ENCODE results near the gene DHRS12.

Gene DHRS12

DNA sequence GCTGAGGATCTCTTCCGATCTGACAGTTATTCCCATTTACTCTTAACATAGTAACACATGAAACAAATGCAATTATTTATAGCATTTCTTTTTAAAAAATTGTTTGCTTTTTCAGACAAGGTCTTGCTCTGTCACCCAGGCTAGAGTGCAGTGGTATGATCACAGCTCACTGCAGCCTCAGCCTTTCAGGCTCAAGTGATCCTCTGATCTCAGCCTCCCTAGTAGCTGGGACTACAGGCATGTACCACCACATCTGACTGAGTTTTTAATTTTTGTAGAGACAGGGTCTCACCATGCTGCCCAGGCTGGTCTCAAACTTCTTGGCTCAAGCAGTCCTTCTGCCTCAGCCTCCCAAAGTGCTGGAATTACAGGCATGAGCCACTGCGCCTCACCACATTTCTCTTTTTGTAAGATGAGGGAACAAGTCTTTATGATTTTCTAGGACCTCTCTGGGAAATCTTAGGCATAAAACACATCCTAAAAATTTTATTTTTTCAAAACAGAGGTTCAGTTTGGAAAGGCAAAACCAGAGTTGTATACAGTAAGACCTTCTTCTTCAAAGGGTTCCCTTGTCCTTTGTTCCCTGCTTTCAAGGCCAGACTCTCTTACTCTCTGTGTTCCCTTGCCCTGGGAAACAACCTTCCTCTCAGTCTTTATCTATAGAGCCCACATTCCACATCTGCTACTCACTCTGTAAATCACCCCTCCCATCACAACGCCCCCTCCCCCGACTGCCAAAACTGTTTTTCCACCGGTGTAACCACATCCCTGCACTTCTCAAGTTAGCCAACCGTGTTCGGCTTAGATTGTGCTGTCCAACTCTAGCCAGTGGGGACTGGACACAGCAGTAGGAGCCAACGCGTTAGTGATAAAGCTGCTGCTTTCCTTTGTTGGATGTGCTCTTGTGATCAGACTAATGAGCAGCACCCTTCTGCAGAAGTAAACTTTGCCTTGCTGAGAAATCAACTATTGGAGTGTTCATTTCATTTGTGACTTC, 56.2 kb downstream of the DHRS12 start:
- no peak for DNase-seq

DNA sequence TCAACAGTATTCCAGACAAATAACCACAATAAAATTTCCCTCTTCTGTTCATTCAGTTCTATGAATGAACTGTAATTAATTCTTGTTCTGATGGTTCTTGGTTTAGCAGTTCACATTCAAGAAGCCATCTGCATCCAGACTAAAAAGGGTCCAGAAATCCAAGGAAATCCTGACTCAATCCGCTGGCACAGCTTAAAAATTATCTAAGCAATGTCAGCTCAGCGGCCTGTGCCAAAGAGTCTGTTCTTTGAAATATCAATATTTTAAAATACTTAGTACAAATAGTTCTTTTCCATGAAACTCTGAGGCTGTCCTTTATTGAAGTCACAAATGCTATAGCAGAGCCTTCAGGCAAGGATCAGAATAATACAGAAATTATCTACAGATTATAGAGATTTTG, 57.2 kb downstream of the DHRS12 start:
- DNase-seq, result no peak

DNA sequence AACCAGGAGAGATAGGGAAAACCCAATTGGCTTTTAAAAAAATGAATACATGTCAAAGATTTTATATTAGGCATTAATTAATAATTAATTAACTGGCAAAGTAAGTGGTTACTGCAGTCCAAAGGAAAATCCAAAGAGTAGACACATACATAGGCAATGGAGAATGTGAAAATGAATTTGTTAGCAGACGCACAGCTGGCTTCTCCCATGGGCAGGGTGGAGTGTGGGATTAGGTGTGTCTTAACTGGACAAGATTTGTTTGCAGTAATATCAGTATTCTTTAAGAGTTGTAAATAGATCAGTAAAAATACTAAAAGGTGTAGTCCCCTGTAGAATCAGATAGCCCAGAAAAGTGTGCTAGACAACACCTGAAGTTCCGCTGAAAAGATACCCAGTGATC, 58.7 kb downstream of the DHRS12 start:
- no peak for DNase-seq

DNA sequence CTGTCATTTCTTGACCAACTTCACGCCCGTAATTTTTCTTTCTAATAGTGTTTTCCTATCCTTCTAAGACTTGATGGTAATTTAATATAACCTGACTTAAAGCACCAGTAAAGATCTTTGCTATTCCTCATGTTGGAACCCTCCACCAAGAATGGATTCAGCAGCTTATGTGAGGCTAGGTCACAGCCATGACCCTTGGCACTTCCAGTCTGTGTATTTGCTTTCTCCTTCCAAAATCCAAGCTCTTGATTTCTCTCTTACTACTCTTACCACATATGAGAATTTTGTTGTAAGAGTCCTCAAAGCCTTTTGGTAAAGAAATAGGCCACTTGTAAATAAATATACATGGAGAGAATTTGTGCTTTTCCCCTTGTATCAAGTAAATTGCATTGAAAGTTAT, 61.4 kb downstream of the DHRS12 start:
- no peak for DNase-seq

DNA sequence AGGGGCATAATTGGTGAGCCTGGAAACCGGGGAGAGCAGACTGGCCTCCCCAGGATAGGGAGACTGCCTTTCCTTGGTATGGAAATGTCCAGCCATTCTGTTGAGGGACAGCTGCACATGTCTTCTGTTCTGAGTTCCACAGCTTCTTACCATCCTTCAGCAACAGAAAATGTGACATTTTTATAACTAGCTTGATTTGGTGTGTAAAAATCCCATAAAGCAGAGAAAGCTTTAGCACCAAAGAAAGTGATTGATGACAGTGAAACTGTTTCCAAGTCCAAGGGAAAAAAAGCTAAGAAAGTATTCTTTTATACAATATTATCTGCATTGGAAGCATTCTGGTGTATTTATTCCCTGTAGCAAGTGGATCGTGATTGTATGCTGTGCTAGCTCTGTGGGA, 61.9 kb downstream of the DHRS12 start:
- DNase-seq, result no peak

DNA sequence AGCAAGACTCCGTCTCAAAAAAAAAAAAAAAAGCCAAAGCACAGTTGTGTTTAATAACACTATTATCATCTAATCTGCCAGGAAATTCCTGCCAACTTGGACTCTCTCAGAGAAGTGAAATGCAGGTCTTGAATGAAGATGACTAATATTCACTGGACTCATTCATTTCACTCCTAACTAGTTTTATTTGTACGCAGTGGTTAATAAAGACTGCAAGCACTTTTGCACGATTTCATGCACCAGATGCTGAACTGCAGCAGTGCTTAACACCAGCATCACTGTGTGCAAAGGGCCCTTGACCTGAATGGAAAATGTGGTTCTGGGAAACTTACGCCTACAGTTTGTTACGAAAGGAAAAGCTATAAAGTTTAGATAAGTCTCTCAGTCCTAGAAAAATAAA, 63.3 kb downstream of the DHRS12 start:
- no peak for DNase-seq

DNA sequence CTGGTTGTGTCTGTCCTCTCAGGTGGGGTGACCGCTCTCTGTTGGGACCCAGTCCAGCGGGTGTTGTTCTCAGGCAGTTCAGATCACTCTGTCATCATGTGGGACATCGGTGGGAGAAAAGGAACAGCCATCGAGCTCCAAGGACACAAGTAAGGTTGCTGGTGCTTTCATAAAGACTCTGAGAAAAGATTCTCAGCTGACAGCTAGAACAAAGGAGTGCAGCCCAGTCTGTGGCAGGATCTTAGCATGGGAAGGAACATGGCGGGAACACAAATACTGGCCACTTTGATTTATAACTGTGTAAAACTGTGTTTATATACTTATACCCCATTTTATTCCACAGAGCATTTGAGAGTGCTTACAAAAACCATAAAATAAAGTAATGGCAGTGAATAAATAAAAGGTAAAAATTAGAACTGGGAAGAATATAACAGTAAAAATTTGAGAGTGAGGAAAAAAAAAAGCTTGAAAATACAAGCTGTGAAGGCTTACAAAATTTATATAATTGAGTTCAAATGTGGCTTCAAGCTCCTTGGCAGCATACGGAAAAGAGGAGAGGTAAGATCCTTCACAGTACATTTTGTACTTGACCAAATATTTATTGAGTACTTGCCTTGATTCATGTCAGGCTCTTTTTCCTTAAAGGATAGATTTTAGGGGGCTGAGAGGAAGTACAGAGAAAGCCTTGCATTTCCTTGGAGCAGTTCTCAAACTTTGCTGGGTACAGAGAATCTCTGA, 64.8 kb downstream of the DHRS12 start:
- DNase-seq, result no peak

DNA sequence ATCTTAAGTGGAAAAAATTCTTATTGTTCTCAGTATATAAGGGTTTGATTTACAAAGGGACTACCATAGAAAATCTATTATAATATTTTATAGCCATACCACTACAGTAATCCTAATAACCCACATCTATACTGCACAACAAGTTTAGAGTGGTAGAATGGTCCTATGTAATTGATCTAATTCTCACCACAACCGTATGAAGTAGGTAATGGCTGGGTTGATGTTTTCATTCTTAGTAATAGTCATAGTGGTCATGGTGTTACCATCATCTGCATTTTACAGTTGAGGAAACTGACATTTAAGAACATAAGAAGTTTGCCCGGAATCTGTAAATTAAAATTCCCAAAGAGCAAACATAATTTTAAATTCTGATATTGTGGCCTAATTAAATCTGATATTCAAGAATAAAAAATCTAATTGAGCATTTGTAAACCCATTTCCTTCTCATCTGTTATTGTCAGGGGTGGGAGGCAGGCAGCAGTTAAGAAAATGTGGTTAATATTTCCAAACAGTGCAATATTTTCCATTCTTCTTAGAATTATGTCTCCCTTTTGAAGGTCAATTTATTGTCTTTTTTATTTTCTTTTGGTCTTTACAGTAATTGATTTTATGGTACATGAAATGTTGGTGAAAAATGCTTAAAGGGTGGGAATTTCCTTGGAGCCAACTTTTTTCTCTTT, 65.6 kb downstream of the DHRS12 start:
- no peak for DNase-seq

DNA sequence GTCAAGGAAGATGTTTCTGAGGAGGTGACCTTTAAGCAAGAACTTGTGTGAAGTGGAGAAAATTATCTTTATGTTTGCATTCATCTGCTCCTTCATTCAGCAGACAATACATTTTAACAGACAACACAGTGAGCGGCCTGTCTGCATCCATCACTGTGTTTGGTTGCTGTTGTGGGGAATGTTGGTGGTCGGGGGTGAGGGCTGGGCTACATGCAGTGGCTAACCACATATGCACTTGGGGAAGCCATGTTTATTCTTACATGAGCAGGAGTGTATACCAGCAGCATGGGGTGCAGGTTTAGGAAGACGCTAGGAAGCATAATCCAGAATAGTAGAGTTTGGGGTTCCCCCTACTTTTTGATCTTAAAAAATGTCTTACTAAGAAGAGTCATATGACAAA, 66.4 kb downstream of the DHRS12 start:
- no peak for DNase-seq

DNA sequence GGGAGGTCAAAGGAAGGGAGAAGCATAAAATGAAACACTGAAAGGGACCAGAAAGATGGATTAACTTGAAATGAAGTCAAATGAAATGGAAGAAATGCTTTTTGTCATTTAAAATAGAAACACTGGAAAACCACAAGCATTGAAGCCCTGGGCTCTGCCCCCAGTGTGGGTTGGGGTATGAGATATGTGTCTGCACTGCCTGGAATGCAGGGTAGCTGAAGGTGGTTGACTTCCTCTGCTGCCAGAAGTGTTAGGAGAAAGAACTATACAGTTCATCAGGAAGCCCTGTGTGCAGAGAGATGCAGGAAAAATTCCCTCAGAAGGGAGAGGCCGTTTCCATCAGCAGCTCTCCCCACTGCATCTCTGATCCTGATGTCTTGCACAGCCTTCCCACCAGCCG, 69.2 kb downstream of the DHRS12 start:
- DNase-seq, result no peak

DNA sequence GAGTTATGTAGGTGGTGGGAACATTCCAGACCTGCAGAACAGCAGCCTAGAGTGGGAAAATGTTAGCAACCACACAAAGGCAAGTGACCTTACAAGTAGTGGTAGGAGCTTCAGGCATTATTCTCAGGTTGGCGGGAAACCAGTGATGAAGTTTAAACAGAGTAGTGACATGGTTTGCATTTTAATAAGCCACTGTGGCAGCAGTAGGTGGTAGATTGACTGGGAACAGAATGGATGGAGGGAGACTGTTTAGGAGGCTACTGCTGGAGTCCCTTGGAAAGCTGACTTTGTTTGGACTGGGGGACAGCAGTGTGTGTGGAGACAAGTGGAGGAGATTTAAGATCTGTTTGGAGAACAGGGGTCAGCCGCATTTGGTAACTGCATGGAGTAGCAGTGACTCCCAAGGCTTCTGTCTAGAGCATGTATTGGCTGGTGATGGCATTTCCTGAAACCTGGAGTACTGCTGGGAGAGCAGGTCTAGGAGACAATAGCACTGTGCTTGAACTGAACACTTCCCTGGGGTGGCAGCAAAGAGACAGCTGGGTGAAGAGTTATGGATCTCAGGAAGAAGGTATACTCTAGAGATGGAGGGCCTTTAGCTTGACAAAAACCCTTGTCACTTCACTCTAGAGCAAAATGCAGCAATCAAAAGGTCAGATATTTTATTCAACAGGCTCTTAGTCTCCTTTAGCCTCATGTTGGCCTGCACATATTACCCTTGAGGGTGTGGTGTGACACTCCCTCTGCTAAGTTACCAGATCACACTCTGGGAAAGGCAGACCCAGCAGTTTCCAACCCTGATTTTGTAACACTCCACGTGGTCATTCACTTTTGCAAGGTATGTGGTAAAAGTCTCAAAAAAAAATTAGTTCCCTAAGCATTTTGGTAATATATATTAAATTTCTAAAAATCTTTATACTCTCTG, 70.3 kb downstream of the DHRS12 start:
- no peak for DNase-seq

DNA sequence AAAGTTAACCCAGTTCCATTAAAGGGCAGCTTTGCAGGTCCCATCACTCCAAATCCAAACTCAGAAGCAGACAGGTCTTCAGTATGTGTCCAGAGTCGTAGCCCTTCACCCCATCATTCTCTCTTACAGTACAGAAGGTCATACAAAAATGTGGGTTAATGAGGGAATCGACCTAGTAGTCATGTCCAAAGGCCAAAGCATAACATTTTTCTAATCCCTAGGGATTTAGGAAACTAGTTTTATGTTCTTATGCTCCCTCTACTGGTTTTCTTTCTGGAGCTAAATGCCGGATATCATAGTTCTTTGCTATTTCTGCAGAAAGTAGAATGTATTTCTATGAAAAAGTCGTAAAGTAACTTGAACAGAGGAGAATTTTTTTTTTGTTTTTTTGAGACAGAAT, 72.2 kb downstream of the DHRS12 start:
- no peak for DNase-seq

DNA sequence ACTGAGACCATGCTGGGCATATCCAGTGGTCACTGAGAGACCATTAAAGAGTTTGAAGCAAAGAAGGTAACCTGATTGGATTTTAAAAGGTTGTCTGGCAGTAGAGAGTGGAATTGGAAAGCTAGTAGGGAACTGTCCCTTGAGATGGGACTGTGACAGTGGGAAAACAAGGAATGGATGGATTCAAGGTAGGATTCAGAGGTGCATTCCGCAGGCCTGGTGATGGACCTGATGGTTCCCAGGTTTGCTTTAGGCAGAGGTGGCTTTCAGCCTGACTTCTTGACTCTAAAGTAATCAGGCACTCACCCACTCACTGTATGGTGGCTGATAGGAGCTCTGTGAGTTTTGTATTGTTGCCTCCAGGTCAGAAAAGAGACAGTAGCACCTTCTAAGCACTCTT, 73.0 kb downstream of the DHRS12 start:
- no peak for DNase-seq

DNA sequence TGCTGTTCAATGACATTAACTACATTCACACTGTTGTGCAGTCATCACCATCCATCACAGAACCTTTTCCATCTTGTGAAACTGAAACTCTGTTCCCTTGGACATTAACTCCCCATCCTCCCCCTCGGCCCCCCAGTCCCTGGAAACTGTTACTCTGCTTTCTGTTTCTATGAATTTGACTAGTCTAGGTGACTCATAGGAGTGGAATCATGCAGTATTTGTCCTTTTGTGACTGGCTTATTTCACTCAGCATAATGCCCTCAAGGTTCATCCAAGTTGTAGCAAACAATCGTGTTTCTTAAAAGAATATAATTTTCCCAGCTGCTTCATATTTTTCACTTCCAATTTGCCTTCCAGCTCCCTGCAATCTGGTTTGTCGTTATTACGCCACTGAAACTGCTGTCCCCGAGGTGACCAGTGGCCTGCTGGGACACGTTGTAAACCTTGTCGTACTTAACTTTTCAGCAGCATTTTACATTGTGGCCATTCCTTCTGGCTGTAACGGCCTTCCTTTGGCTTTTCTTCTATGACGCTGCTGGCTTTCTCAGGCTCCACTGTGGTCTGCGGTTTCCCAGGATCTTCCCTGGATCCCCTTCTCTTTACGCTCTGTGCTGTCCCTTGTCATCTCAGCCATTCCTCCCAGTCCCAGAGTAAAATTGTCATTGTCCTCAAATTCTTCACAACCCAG, 74.0 kb downstream of the DHRS12 start:
- no peak for DNase-seq

DNA sequence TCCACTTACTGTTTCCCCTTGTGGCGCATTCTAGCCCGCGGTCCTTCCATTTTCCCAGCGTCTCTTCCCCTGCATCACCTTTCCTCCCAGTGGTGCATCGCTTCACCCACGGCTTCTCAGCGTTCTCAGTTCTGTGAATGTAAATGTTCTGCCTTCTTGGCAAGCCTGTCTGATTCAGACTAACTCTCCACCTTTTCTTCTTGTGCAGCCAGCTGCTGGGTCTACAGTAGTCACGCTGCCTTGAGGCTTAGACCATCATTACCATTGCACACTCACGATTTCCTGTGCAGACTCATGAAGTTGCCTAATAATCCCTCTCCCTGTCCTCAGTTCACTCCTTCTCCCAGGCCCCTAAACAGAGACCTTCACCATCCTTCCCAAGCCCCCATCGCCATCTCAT, 75.0 kb downstream of the DHRS12 start:
- DNase-seq, result no peak

DNA sequence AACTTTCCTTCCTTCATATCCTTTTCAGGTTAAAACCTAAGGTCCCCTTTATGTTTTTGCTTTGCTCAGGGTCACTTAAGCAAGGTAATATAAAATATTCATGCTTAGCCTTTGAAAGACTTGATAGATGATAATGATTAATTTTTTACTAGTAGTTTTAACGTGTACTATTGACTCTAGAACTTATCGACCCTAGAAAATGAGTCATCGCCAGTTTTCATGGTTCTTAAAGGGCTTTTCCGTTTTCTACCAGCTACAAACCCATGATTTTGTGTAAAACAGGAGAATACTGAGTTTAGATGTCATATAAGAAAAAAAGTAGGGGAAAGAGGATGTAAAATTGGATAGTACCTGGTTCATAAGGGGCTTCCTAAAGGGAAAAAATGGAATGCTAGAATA, 75.7 kb downstream of the DHRS12 start:
- DNase-seq, result no peak

DNA sequence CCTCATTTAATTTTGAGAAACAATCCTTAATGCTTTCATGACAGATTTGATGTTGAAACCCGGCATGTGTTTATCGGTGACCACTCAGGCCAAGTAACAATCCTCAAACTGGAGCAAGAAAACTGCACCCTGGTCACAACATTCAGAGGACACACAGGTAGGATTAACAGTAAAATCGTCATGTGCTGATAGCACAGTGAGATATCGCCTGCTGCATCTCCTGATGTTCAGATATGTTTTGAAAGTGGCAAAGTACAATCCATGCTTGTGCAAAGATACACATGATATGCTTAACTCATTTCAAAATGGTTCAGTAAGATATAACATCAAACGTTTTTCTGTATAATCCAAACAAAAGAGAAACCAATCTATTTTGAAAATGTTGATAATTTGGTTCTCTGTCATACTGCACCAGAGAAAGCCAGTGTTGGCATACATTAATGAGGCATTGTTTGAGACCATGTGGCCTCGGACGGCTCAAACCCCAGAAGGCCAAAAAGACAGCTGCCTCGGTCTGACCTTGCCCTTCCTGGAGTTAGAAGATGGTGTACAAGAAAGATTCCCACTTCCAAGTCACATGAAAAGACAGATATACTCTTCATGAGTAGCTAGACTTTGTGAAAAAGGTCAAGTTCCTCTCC, 76.2 kb downstream of the DHRS12 start:
- DNase-seq, result no peak

DNA sequence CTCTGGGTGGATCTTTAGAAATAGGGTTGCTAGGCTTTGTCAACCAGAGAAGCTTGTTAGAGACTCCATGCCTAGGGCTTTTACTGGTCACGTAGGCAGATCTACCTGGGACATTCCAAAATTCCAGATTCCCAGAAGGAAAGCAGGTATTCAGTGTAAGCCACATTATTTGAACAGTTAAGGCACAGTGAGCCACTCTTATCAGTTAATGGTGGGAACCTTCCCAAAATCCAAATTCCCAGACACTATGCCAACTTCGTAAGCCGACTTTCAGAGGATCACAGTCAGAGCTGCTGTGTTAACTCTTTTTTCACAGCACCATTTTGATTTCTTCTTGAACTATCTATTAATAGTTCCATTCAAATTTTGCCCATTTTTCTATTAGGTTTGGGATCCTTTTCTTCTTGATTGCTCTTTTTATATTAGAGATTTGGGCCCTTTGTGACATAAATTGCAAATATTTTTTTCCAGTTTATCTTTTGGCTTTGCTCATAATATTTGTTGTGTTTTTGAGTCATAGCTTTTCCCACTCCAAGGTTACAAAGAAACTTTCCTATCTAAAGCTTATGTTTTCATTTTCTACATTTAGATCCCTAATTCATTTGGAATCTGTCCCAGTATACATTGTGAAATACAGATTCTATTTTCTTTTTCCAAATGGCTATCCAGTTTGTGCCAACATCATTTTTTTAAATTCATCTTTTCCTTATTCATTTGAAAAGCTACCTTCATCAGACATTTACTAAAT, 77.3 kb downstream of the DHRS12 start:
- DNase-seq, result no peak

DNA sequence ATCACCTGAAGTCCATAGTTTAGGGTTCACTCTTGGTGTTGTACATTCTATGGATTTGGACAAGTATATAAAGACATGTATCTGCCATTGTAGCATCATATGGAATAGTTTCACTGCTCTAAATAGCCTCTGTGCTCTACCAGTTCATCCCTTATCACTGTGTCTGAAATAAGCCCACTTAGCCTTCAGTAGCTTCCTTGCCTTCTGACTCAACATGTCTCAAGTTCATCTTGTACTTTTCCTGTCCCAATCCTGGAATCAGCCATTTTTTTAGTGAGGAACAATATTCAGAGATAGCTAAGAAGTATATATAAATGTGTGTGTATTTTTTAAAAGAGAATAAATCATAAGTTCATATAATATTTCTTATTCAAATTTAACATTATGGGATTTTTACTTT, 79.2 kb downstream of the DHRS12 start:
- DNase-seq, result no peak

DNA sequence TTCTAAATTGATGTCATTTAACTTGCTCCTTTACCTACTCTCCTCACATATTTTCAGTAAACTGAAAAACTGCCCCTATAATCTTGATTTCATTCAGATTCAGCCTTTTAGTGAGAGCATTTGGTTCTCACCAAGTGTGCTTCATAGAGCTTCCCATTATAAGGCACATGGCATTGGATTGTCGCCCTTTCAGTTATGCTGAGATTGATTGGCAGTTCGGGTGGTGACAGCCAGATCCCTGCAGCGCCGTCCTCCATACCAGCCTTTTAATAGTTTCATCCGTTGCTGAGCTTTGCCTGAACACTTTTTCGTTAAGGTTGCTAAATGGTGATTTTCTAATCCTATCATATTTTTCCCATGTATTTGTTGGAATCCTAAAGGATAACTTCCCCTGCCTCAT, 80.4 kb downstream of the DHRS12 start:
- DNase-seq, result no peak

DNA sequence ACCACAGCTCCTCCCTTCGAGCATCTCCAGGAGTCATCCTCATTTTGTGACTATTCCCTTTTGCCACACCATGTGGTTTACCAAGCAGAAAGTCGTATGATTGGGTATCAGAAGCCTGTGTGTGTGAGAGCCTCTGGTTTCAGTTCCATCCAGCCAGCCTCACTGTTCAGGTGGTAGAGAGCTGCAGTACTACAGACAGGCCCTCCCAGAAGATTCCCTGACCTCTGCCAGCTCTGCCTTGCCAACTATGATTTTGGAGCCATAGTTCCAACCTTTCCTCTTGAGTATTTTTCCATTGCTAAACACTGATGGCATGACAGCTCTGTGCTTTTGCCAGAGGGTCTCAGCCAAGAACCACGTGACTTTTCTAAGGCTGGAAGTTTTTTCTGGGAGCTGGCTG, 82.5 kb downstream of the DHRS12 start:
- DNase-seq, result no peak

All from NCI-H1694 (cell line).